Calu3 (cell line): Measurements from ENCODE around the gene FBXL5. TPM values are rescaled to one million over a fixed set of nuclear protein-coding genes. Genes with fewer than 3 reads are reported as not detected.

Experiments
- BruUV-seq: library from RNA; stranded (reverse); fragments of 400-500 nt; replicated peaks from 2 replicates; lab custom pipeline; 2021; lab: Mats Ljungman, UMichigan
- CTCF ChIA-PET: fragments of 300-600 bp; sonication (Branson Sonifier 250); formaldehyde crosslinking; loops from one replicate; lab custom pipeline; 2022; ENCODE audit warnings: antibody characterized with exemption; lab: Charles Lee
- DNase-seq: peaks from one replicate; pipeline ENCODE4 v3.0.0; 2022
- H3K27ac Mint-ChIP-seq: one replicate; pipeline ENCODE4 v1.8.0; 2022; ENCODE audit warnings: mixed read lengths; ENCODE audit not compliant: unreplicated experiment
- H3K27me3 Mint-ChIP-seq: one replicate; pipeline ENCODE4 v1.8.0; 2022; ENCODE audit warnings: mixed read lengths; ENCODE audit not compliant: unreplicated experiment
- H3K36me3 Mint-ChIP-seq: one replicate; pipeline ENCODE4 v1.8.0; 2022; ENCODE audit warnings: mild to moderate bottlenecking, moderate library complexity, mixed read lengths; ENCODE audit not compliant: insufficient read depth, unreplicated experiment
- H3K4me1 Mint-ChIP-seq: one replicate; pipeline ENCODE4 v1.8.0; 2022; ENCODE audit warnings: mild to moderate bottlenecking, low read depth, mixed read lengths; ENCODE audit not compliant: unreplicated experiment
- H3K4me3 Mint-ChIP-seq: one replicate; pipeline ENCODE4 v1.8.0; 2022; ENCODE audit warnings: mild to moderate bottlenecking, low read depth, moderate library complexity, mixed read lengths; ENCODE audit not compliant: unreplicated experiment
- H3K9me3 Mint-ChIP-seq: one replicate; pipeline ENCODE4 v1.8.0; 2022; ENCODE audit warnings: low read depth, mixed read lengths; ENCODE audit not compliant: unreplicated experiment
- CTCF ChIP-seq: fragments of 200-600 bp; IDR thresholded peaks from one replicate; pipeline ENCODE4 v1.8.0; 2022; ENCODE audit warnings: antibody characterized with exemption; ENCODE audit not compliant: unreplicated experiment
- intact Hi-C: fragments of 100-400 bp; cut with micrococcal nuclease; formaldehyde crosslinking; loops from one replicate; pipeline ENCODE4 v1.10.0; 2022; ENCODE audit not compliant: unreplicated experiment
- total RNA-seq: library from RNA; stranded (reverse); gene quantifications from 2 replicates; pipeline ENCODE4 v1.2.3, GENCODE V29; 2022

Gene FBXL5
- total RNA-seq, 1 experiment from 2014 or later, result 27.0 TPM

DNA sequence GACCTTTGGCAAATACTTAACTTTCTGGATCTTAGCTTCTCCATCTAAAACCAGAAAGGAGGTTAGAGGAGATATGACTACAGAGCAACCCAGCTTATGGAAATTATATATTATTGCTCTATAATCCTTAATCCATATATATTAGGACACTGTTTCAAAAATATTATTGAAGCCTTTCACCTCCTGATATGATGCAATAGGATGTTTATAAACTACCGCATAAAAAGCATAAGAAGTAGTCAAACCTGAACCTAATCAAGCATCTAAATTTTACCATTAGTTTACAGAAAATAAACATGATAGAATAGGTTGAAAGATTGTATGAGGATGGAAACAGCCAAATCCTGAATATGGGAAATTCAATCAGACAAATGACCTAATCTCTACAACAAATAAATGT, 20.9 kb upstream of the FBXL5 start:
- CTCF ChIA-PET, result interaction anchor here (0.7 to 1.1 kb wide), 2 partner anchors 19 to 1049 kb away, joined by 4 to 5 read pairs; no protein-coding TSS in a partner anchor
- intact Hi-C loops, result loop anchor here (5.0 kb wide), 1 partner anchor 39 kb away; no protein-coding TSS in a partner anchor
- Mint-ChIP-seq H3K4me1 (no peaks in the 10 kb centered on the region), H3K27ac (no peak overlapping the region), H3K4me3 (no peak overlapping the region), H3K9me3 (no peaks in the 10 kb centered on the region), H3K36me3 (peaks cover 22% of the 10 kb centered on the region), H3K27me3 (no peaks in the 10 kb centered on the region)
- no TSS peak for BruUV-seq
- DNase-seq, result no peak
- no peak for TF ChIP-seq CTCF

GRCh38 chr4:15675356-15675755, 20.2 kb upstream of the FBXL5 start:
- intact Hi-C loops, result loop anchor here (5.0 kb wide), 1 partner anchor 38 kb away; no protein-coding TSS in a partner anchor
- Mint-ChIP-seq H3K27ac (no peak overlapping the region), H3K4me3 (no peak overlapping the region), H3K27me3 (no peaks in the 10 kb centered on the region), H3K9me3 (no peaks in the 10 kb centered on the region), H3K4me1 (no peaks in the 10 kb centered on the region), H3K36me3 (peaks cover 17% of the 10 kb centered on the region)
- CTCF ChIA-PET, result interaction anchor here (0.6 to 0.7 kb wide), 3 partner anchors 101 to 1048 kb away, joined by 3 to 6 read pairs (median 5); no protein-coding TSS in a partner anchor
- BruUV-seq, result no TSS peak
- no peak for TF ChIP-seq CTCF
- DNase-seq, result no peak

DNA sequence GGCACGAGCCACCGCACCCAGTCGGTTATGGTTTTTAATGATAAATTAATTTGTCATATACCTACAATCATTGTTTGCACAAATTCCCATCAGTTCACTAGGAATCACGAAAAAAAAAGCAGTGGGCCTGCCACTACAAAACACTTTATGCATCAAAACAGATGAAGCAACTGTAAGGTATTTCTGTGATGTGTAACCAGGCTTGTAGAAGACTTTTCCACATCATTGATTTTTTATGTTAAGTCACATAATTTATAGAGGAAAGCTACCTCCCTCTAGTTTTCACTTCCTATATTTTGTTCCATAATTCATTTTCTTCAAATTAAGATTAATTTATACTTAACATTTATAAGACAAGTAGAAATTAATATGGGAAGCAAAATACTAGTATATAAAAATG, 19.8 kb upstream of the FBXL5 start:
- Mint-ChIP-seq H3K9me3 (no peaks in the 10 kb centered on the region), H3K4me3 (no peak overlapping the region), H3K27me3 (no peaks in the 10 kb centered on the region), H3K36me3 (peaks cover 12% of the 10 kb centered on the region), H3K4me1 (no peaks in the 10 kb centered on the region), H3K27ac (no peak overlapping the region)
- BruUV-seq, result no TSS peak
- no peak for TF ChIP-seq CTCF
- intact Hi-C loops, result loop anchor here (5.0 kb wide), 1 partner anchor 38 kb away; no protein-coding TSS in a partner anchor
- CTCF ChIA-PET, result interaction anchor here (0.6 to 0.7 kb wide), 2 partner anchors 102 to 206 kb away, joined by 3 to 6 read pairs; no protein-coding TSS in a partner anchor
- DNase-seq, result no peak

- intact Hi-C loops, result no loop called here
- Mint-ChIP-seq H3K9me3 (no peaks in the 10 kb centered on the region), H3K4me3 (no peak overlapping the region), H3K36me3 (peaks cover 6% of the 10 kb centered on the region), H3K4me1 (no peaks in the 10 kb centered on the region), H3K27me3 (no peaks in the 10 kb centered on the region), H3K27ac (no peak overlapping the region)
- DNase-seq, result no peak
- BruUV-seq, result no TSS peak
- TF ChIP-seq CTCF, result no peak
- CTCF ChIA-PET, result no interaction called here
Measured at GRCh38 chr4:15674046-15674445, 18.9 kb upstream of the FBXL5 start.
